A204.1 (cell line): ENCODE measurements around the gene PPFIA3.
"Not testable (repeated sequence)": the region's sequence is repeated elsewhere in the genome, so short reads cannot be mapped to it uniquely, and the experiment has no call there.

Experiments
- FAIRE-seq: peaks from 2 replicates; lab custom pipeline; 2012; peaks lifted over from hg19 to GRCh38; lab: Jason Lieb, UNC

The PPFIA3 gene

DNA sequence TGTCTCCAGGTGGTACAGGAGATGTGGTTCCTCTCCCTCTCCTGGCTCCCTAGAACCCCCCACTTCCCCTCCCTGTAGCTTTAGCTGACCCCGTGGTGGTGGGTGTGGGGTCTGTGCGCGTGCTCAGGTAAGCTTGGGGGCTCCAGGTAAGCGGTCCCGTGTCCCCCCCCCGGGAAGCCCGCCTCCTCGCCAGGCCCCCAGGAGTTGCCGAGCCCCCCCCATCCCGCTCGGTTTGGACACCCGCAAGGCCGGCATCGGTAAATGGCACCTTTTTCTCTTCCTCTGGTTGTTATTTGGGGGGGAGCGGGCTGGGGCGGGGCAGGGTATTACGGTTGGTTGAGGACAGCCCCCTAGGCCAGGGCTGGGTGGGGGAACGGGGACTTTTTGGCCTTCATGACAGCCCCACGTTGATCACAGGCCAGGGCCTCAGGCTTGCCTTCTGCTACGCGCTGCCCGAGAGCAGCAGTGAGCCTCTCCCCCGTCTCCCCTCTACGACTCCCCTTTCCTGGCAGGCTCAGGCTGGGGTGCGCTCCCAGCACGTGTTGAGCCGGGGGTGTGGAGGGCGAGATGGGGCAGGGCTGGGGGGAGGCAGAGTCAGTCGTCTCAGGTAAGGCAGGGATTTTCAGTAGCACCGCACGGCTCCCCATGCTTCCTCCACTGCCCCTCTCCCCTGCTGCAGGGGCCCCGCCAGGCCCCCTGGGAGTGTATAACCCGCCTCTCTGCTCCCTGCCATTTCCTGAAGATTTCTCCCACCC lies 15.8 kb upstream of the PPFIA3 start:
- FAIRE-seq: no peak

DNA sequence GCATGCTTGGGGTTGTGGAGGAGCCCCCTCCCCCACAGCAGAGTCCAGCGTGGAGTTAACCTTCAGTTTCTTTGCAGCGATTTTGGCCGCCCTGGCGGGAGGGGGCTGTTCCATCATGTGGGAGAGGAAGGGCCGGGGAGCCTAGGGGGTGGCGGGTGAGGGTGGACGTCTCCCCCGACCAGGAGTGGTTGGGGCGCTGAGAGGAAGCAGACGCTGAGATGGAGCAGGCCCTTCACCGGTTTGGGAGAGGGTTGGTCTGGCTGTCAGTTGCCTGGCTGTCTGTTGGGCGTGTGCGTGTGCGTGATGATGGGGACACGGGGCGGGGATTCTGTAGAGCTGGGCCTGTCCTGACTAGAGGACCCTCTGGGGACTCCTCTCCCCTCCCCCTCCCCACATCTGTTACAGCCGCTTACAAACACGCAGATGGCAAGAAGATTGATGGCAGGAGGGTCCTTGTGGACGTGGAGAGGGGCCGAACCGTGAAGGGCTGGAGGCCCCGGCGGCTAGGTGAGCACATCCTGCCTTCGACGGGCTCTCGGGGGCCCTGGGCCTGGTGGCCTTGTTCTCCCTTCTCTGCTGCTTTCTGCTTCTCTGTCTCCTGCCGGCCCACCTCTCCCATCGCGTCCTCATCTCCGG lies 15.0 kb upstream of the PPFIA3 start:
- FAIRE-seq: no peak

DNA sequence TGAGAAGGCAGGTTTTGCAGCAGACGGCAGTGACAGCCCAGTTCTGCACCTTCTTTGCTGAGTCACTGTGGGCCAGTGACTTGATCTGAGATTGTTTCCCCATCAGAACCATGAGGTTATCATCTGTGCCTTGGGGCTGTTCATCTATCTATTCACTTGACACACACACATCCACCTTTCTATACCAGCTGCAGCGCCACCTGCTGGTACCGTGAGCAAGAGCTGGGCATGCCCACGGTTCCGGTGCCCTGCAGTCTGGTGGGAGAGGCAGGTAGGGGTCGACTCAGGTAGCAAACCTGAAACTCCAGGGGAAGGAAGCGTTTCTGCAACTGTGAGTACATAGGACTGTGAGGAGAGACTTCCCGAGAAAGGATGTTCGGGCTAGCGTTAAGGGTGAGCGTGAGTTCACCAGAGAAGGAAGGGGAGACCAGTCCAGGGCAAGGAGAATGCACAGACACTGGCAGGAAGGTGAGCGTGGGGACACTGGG lies 12.7 kb upstream of the PPFIA3 start:
- no peak for FAIRE-seq

DNA sequence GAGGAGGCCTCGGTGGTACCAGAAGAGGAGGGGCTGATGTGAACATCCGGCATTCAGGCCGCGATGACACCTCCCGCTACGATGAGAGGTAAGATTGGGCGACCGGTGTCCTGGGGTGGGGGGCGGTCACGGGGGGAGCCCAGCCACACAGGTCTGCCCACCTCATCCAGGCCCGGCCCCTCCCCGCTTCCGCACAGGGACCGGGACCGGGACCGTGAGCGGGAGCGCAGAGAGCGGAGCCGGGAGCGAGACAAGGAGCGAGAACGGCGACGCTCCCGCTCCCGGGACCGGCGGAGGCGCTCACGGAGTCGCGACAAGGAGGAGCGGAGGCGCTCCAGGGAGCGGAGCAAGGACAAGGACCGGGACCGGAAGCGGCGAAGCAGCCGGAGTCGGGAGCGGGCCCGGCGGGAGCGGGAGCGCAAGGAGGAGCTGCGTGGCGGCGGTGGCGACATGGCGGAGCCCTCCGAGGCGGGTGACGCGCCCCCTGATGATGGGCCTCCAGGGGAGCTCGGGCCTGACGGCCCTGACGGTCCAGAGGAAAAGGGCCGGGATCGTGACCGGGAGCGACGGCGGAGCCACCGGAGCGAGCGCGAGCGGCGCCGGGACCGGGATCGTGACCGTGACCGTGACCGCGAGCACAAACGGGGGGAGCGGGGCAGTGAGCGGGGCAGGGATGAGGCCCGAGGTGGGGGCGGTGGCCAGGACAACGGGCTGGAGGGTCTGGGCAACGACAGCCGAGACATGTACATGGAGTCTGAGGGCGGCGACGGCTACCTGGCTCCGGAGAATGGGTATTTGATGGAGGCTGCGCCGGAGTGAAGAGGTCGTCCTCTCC lies 11.5 kb upstream of the PPFIA3 start:
- FAIRE-seq: no peak

- FAIRE-seq: no peak
Observed at GRCh38 chr19:49109051-49109450, 10.3 kb upstream of the PPFIA3 start.

GRCh38 chr19:49109569-49110233 lies 9.6 kb upstream of the PPFIA3 start:
- no peak for FAIRE-seq

- FAIRE-seq: no peak
Observed at GRCh38 chr19:49110567-49110966, 8.8 kb upstream of the PPFIA3 start.

DNA sequence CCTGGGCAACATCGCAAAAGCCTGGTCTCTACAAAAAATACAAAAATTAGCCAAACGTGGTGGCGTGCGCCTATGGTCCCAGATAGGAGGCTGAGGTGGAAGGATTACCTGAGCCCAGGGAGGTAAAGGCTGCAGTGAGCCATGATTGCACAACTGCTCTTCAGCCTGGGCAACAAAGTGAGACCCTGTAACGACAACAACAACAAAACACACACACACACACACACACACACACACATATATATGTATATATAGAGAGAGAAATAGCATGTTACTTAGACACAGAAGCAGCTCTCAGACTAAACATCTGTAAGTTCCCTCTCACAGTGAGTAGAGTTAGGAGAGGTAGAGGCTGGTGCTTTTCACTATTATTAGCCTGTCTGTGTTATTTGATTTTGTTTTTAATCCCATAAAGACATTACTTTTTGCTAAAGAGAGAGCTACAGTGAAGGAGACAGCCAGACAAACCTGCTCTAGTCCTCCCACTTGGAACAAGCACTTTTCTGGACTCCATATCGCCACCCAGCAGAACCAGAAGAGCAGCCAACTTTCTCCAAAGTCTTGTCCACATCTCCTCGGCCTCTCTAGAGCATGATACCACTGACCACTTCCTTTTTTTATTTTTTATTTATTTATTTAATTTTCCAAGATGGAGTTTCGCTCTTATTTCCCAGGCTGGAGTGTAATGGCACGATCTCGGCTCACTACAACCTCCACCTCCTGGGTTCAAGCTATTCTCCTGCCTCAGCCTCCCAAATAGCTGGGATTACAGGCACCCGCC lies 7.9 kb upstream of the PPFIA3 start:
- no peak for FAIRE-seq

DNA sequence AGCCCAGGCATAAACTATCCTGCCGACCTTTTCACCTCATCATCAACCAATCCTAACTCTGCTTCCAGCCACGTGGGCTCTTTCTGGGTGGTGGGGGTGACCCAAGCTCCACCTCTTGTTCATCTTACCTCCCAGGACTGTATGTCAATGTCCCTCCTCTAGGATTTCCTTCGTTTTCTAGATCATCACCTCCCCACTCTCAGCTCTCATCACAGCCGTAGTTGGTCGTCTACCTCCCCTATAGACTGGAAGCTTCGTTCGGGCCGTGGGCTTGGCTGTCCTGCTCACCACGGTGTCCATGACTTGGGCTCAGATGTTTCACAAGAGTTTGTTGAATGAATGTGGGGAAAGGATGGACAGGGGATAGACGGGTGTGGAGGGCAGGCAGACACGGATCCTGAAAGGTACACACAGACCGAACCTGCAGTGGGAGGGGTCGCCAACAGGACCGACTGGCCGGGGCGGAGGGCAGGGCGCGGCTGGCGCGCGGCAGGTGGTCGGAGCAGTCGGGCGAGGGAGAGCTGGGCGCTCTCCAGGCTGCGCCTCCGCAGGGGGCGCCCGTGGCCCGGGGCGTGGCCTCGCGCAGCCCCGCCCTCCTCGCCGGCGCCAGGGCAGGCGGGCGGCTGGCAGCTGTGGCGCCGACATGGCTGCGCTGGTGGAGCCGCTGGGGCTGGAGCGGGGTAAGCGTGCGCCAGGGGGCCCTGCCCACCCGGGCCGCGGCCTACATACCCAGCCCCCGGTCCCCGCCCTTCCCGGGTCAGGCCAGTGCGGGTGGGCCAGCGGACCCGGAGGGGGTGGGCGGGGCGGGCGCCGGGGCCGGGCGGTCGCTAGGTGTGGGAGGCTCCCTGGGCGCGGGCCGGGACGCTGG lies 5.3 kb upstream of the PPFIA3 start, which contains the start of gene LIN7B:
LIN7B (plus strand) TSS at position 609 of the 868 bp plus-strand sequence; CDS start at position 644, 35 bp downstream.
- FAIRE-seq: no peak

GRCh38 chr19:49114630-49115363 lies 4.5 kb upstream of the PPFIA3 start:
- FAIRE-seq: no peak

DNA sequence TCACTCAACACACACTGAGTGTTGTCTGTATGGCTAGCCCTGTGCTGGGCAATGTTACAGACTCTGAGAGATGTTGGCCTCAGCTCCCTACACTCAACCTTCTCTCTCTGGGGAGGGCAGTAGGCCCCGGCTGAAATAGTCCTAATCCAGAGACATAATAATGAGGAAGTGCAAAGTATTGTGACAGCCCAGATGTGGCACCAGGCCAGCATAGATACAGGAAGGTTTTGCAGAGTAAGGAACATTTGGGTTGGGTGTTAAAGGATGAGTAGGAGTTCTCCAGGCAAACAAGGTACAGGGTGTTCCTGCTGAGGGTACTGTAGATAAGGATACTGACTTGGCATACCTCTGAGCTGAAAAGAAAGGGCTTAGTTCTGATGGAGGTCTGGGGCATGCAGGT lies 2.8 kb upstream of the PPFIA3 start:
- no peak for FAIRE-seq

DNA sequence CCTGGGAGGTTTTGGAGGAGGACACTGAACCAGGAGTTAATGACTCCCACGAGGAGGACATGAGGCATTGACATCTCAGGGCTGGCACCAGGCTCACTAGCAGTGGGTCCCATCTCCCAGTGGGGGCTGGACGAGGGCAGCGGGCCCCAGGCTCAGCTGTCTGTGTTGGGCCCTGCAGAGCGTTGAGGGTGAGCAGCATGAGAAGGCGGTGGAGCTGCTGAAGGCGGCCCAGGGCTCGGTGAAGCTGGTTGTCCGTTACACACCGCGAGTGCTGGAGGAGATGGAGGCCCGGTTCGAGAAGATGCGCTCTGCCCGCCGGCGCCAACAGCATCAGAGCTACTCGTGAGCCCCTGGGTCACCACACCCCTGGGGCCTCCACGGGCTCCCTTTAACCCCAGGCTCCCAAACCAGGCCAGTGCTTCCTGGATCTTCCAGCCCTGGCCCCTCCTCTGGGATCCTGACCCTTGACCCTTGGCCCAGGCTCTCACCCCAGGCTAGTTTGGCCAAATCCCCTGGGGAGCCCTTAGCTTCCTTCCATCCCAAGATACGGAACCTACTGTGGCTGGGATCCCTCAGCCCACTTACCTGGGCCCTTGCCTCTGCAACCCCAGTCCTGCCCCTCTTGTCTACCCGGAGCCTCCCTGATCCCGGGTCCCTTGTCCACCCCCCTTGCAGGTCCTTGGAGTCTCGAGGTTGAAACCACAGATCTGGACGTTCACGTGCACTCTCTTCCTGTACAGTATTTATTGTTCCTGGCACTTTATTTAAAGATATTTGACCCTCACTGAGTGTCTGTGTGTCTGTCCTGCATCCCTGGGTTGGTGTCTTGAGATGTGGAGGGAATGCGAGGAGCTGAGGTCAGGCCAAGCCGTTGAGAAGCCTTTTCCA lies 1.4 kb upstream of the PPFIA3 start:
- FAIRE-seq: no peak

DNA sequence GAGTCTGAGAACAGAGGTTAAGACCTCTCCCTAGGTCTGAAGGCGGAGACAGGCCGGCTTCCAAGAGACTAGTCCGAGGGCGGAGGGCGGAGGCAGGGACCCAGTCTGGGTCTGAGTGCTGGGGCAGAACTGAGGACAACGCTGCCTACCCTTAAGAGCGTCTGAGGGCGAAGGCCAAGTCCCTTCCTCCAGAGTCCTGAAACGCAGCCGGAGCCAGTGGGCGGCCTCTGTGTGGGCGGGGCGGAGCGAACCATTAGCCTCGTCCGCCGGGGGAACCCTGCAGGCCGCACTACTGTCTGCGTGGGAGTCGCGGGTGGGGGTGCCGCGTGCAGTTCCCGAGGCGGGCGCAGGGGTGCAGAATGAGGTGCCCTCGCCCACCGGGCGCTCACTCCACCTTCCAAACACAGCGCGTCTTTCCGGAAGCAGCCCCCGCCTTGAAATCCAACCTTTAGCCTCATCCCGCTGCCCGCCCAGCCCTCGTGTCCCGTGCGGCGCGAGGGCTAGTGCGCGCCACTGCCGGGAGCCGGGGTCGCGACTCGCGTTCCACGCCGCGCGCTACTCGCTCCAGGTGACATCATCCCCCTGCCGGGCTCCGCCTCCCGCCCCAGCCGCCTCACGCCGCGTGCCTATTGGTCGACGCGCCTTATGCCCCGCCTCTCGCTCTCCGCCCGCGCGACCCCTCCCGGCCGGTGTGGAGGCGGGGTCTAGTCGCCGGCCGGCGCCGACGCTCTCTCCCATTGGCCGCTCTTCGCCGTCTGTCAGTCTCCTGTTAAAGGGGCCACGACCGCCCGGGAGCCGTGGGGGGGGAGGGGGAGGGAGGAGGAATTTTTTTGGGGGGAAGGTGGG lies 556 bp upstream of the PPFIA3 start, which contains the start of gene C19orf73:
C19orf73 (minus strand) TSS at position 579 of the 846 bp plus-strand sequence; CDS start at position 458, 121 bp downstream.
- no peak for FAIRE-seq

GRCh38 chr19:49120325-49120683 lies 960 bp downstream of the PPFIA3 start:
- FAIRE-seq: no peak

GRCh38 chr19:49120868-49121267 lies 1.5 kb downstream of the PPFIA3 start:
- FAIRE-seq: no peak

GRCh38 chr19:49121841-49122240 lies 2.5 kb downstream of the PPFIA3 start:
- FAIRE-seq: not testable (repeated sequence)

DNA sequence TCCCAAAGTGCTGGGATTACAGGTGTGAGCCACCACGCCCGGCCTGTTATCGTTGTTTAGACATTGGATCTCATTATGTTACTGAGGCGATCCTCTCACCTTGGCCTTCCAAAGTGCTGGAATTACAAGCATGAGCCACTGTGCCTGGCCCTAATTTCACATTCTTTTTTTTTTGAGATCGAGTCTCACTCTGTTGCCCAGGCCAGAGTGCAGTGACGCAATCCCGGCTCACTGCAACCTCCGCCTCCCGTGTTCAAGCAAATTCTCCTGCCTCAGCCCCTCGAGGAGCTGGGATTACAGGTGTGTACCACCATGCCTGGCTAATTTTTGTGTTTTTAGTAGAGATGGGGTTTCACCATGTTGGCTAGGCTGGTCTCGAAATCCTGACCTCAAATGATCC lies 3.9 kb downstream of the PPFIA3 start:
- FAIRE-seq: not testable (repeated sequence)
